ENCODE measurements around the gene TSGA10.

DNA sequence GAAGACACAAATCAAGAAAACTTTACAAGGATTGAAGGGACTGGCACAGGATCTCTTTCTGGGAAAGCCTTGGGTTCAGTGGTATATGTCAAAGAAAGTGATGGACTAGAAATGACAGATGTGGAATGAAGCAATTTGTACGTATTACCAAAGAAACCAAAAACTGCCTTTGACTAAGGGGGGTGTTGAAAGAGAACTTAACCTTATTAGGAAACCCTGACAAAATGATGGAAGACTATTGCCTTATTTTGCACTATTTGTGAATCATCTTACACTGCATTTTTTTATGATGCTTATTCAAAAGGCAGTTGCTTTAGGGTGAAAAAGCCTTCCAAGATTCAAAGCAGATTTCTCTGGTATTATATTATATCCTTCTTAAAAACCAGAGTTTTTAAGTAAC is 4.0 kb downstream of the TSGA10 start:
- TF ChIP-seq, protein P1, sequence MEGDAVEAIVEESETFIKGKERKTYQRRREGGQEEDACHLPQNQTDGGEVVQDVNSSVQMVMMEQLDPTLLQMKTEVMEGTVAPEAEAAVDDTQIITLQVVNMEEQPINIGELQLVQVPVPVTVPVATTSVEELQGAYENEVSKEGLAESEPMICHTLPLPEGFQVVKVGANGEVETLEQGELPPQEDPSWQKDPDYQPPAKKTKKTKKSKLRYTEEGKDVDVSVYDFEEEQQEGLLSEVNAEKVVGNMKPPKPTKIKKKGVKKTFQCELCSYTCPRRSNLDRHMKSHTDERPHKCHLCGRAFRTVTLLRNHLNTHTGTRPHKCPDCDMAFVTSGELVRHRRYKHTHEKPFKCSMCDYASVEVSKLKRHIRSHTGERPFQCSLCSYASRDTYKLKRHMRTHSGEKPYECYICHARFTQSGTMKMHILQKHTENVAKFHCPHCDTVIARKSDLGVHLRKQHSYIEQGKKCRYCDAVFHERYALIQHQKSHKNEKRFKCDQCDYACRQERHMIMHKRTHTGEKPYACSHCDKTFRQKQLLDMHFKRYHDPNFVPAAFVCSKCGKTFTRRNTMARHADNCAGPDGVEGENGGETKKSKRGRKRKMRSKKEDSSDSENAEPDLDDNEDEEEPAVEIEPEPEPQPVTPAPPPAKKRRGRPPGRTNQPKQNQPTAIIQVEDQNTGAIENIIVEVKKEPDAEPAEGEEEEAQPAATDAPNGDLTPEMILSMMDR (conservative IDR thresholded peaks at IDR 0.05; ENCODE audit: low read length) = no peak
- no peak for TF ChIP-seq EZH2phosphoT487 (IDR thresholded peaks at IDR 0.05; ENCODE audit: borderline replicate concordance, low read depth, low read length)

Data from OCI-LY7 (cell line).